HG03066 (cell line): ENCODE results near the gene LARP1.
"Not testable (repeated sequence)": the region's sequence is repeated elsewhere in the genome, so short reads cannot be mapped to it uniquely, and the experiment has no call there.

Experiments used
- ATAC-seq: cut with Tn5 transposase; IDR thresholded peaks from one replicate; pipeline ENCODE4 v1.9.1; 2021; ENCODE audit warnings: low read depth; ENCODE audit not compliant: unreplicated experiment

Gene LARP1

GRCh38 chr5:154759868-154760267, 4.7 kb downstream of the LARP1 start:
- ATAC-seq, result not testable (repeated sequence)

GRCh38 chr5:154761046-154761736, 6.0 kb downstream of the LARP1 start:
- peak; percentile 42 for ATAC-seq

- no peak for ATAC-seq
Observed at GRCh38 chr5:154762261-154762660, 7.1 kb downstream of the LARP1 start.

GRCh38 chr5:154762700-154763099, 7.5 kb downstream of the LARP1 start:
- ATAC-seq, result no peak

- no peak for ATAC-seq
Observed at GRCh38 chr5:154764967-154765366, 9.8 kb downstream of the LARP1 start.

GRCh38 chr5:154765396-154765925, 10.3 kb downstream of the LARP1 start:
- ATAC-seq, result no peak

- no peak for ATAC-seq
Observed at GRCh38 chr5:154766558-154767281, 11.5 kb downstream of the LARP1 start.

- ATAC-seq, result no peak
Observed at GRCh38 chr5:154767576-154767975, 12.4 kb downstream of the LARP1 start.

- no peak for ATAC-seq
Observed at GRCh38 chr5:154768207-154768606, 13.0 kb downstream of the LARP1 start.

GRCh38 chr5:154770111-154770510, 14.9 kb downstream of the LARP1 start:
- no peak for ATAC-seq

- ATAC-seq, result no peak
Observed at GRCh38 chr5:154771383-154771901, 16.3 kb downstream of the LARP1 start.

- ATAC-seq, result no peak
Observed at GRCh38 chr5:154773326-154773725, 18.1 kb downstream of the LARP1 start.

- no peak for ATAC-seq
Observed at GRCh38 chr5:154776167-154776566, 21.0 kb downstream of the LARP1 start.

GRCh38 chr5:154778534-154778933, 23.4 kb downstream of the LARP1 start:
- no peak for ATAC-seq

GRCh38 chr5:154779105-154779504, 23.9 kb downstream of the LARP1 start:
- ATAC-seq, result no peak

GRCh38 chr5:154780128-154780527, 25.0 kb downstream of the LARP1 start:
- no peak for ATAC-seq

GRCh38 chr5:154782326-154782725, 27.1 kb downstream of the LARP1 start:
- ATAC-seq, result no peak

GRCh38 chr5:154782812-154783592, 27.8 kb downstream of the LARP1 start:
- ATAC-seq, result no peak

- ATAC-seq, result peak; percentile 59
Observed at GRCh38 chr5:154783774-154784460, 28.7 kb downstream of the LARP1 start.

GRCh38 chr5:154784856-154785255, 29.7 kb downstream of the LARP1 start:
- ATAC-seq, result no peak
